Stomach (tissue), 9 donors: ENCODE data around the gene TCF3. TPM values are rescaled to one million over a fixed set of nuclear protein-coding genes. Genes with fewer than 3 reads are reported as not detected.
A peak's percentile ranks its signal among the peaks of the same experiment; 100 is the strongest.

ENCODE experiments used
- DNase-seq, 2 donors: peaks; one replicate each; pipeline versions ENCODE4 v3.0.0 to v3.0.0-alpha.2; 2013 to 2019
- H3K27ac ChIP-seq, 5 donors: fragments of 200-600 bp in 4 of 5; sonication (generic) in 4 of 5; one replicate each; pipeline ENCODE4 v1.5.1; 2013 to 2019; ENCODE audit warnings: mild to moderate bottlenecking in 1 of 5, moderate library complexity in 1 of 5
- H3K27me3 ChIP-seq, 3 donors: fragments of 200-600 bp; sonication (generic); one replicate each; pipeline ENCODE4 v1.5.1; 2017 to 2019; ENCODE audit warnings: mixed run types in 1 of 3
- H3K36me3 ChIP-seq, 4 donors: fragments of 200-600 bp; sonication (generic); 1 replicate in 3 of 4; 2 replicates in 1 of 4; pipeline ENCODE4 v1.5.1; 2016 to 2019
- H3K4me1 ChIP-seq, 4 donors: fragments of 200-600 bp; sonication (generic); one replicate each; pipeline ENCODE4 v1.5.1; 2016 to 2019
- H3K4me3 ChIP-seq, 4 donors: fragments of 200-600 bp; sonication (generic) in 3 of 4; one replicate each; pipeline ENCODE4 v1.5.1; 2016 to 2019; ENCODE audit warnings: mild to moderate bottlenecking in 1 of 4
- H3K9me3 ChIP-seq, 4 donors: fragments of 200-600 bp; sonication (generic); one replicate each; pipeline ENCODE4 v1.5.1; 2016 to 2019
- CTCF ChIP-seq, 7 experiments: fragments of 450-650 bp in 4 of 7; fragments of 200-600 bp in 3 of 7; sonication (generic) in 3 of 7; IDR thresholded peaks; one replicate each; pipeline ENCODE4 v1.5.1; 2016 to 2019; ENCODE audit warnings: antibody characterized with exemption in 7 of 7, control low read depth in 2 of 7, mild to moderate bottlenecking in 1 of 7
- EP300 ChIP-seq: sonication (generic); formaldehyde crosslinking; IDR thresholded peaks from one replicate; pipeline ENCODE4 v1.6.1; 2017; ENCODE audit warnings: antibody characterized with exemption
- POLR2A ChIP-seq, 4 donors: fragments of 450-650 bp; IDR thresholded peaks; one replicate each; pipeline ENCODE4 v1.6.1; 2016; ENCODE audit warnings: antibody characterized with exemption in 4 of 4, control low read depth in 2 of 4, mild to moderate bottlenecking in 1 of 4, moderate library complexity in 1 of 4
- POLR2AphosphoS5 ChIP-seq, 3 donors: sonication (generic); formaldehyde crosslinking; IDR thresholded peaks; one replicate each; pipeline ENCODE4 v1.6.1; 2016; ENCODE audit warnings: antibody characterized with exemption in 3 of 3
- WGBS, 5 donors: extraction: QIAGEN DNeasy Blood & Tissue Kit in 3 of 5; methylation state at CpG; one replicate each; pipeline versions ENCODE4 v1.1.5 to v1.1.7; 2013 to 2018; 5-methylcytosine and 5-hydroxymethylcytosine counted together
- intact Hi-C: fragments of 100-400 bp; cut with DNase I; formaldehyde crosslinking; loops from one replicate; pipeline ENCODE4 v1.15.1; 2023; ENCODE audit warnings: low total_unique reads
- polyA plus RNA-seq, 3 donors: library from polyadenylated mRNA; stranded (reverse); fragments of 200-250 nt; gene quantifications; one replicate each; pipeline ENCODE4 v1.2.3, GENCODE V29; 2013
- total RNA-seq, 5 donors: library from RNA; depleted of rRNA; stranded (reverse); fragments of >200 nt; gene quantifications; one replicate each; pipeline versions ENCODE4 v1.1.0 to v1.2.3, GENCODE V29; 2014 to 2016
- donor health status: healthy with polysubstance abuse.
- donor health status: Bipolar disorder and iron deficiency.
- donor health status: healthy.

Gene TCF3
- total and polyA plus RNA-seq, 8 donors, result 12.8 to 90.2 (median 34.1) TPM

- Histone ChIP-seq H3K27ac (no peak overlapping the region), H3K4me1 (peaks cover 10 to 24% (median 20%) of the 10 kb centered on the region in 4 donors)
- TF ChIP-seq EP300 (no peak), POLR2A (IDR thresholded peaks at IDR 0.05) (no peak), CTCF (IDR thresholded peaks at IDR 0.05) (no peak), POLR2AphosphoS5 (IDR thresholded peaks at IDR 0.05) (no peak)
Observed at GRCh38 chr19:1570836-1571235, 81.6 kb downstream of the TCF3 start.

GRCh38 chr19:1569997-1570396, 82.4 kb downstream of the TCF3 start:
- DNase-seq, result no peak
- H3K4me3 ChIP-seq, result no peak overlapping the region
- intact Hi-C loops, result no loop called here
- H3K27ac ChIP-seq, result no peak overlapping the region
- WGBS, 5 donors, result 74 to 82% (median 78%) methylated on average over 4 of the region's 4 CpGs
- TF ChIP-seq POLR2A (IDR thresholded peaks at IDR 0.05) (no peak), POLR2AphosphoS5 (IDR thresholded peaks at IDR 0.05) (no peak), CTCF (IDR thresholded peaks at IDR 0.05) (no peak), EP300 (no peak)
- peaks cover 0 to 17% (median 0%) of the 10 kb centered on the region in 3 donors for H3K27me3 ChIP-seq
- H3K4me1 ChIP-seq, result peaks cover 11 to 29% (median 23%) of the 10 kb centered on the region in 4 donors
- no peaks in the 10 kb centered on the region for H3K9me3 ChIP-seq
- H3K36me3 ChIP-seq, result no peaks in the 10 kb centered on the region

More at GRCh38 chr19:1570836-1571235, 81.6 kb downstream of the TCF3 start:
- Histone ChIP-seq H3K4me3 (no peak overlapping the region), H3K27me3 (peaks cover 0 to 17% (median 0%) of the 10 kb centered on the region in 3 donors), H3K36me3 (no peaks in the 10 kb centered on the region), H3K9me3 (no peaks in the 10 kb centered on the region)
- intact Hi-C loops, result no loop called here
- 92 to 98% (median 94%) methylated on average over 12 to 13 of the region's 13 CpGs for WGBS, 5 donors
- DNase-seq, result no peak

GRCh38 chr19:1568320-1569019, 83.9 kb downstream of the TCF3 start, which contains the start of gene MEX3D:
Gene MEX3D, minus strand, starts transcription at chr19:1568325. Its CDS starts 267 bp downstream, at chr19:1568058.
- intact Hi-C loops, result no loop called here
- 5 to 33% (median 11%) methylated on average over 14 to 52 of the region's 63 CpGs for WGBS, 5 donors
- Histone ChIP-seq H3K4me3 (peak within 1 kb of the TSS; percentile 65 to 76 (median 74)), H3K36me3 (no peaks in the 10 kb centered on the region), H3K4me1 (peaks cover 11 to 29% (median 23%) of the 10 kb centered on the region in 4 donors), H3K27me3 (peaks cover 0 to 17% (median 0%) of the 10 kb centered on the region in 3 donors), H3K9me3 (no peaks in the 10 kb centered on the region), H3K27ac (peak within 1 kb of the TSS; percentile 86 to 93 (median 87))
- DNase-seq, result peak; percentile 87 to 93
- no peak for TF ChIP-seq CTCF (IDR thresholded peaks at IDR 0.05)
- TF ChIP-seq POLR2AphosphoS5 (IDR thresholded peaks at IDR 0.05), result no peak
- no peak for TF ChIP-seq EP300
- no peak for TF ChIP-seq POLR2A (IDR thresholded peaks at IDR 0.05)

- Histone ChIP-seq H3K9me3 (no peaks in the 10 kb centered on the region), H3K4me3 (peak overlapping the region in 3 of 4 donors; percentile 65 to 76 (median 71)), H3K27me3 (peaks cover 0 to 17% (median 0%) of the 10 kb centered on the region in 3 donors), H3K4me1 (peaks cover 11 to 29% (median 23%) of the 10 kb centered on the region in 4 donors), H3K27ac (peak overlapping the region in 3 of 5 donors; percentile 87 to 93 (median 88)), H3K36me3 (peaks cover 0 to 1% (median 0%) of the 10 kb centered on the region in 4 donors)
- DNase-seq, result peak in 1 of 2 donors; percentile 55
- intact Hi-C loops, result no loop called here
- TF ChIP-seq POLR2A (IDR thresholded peaks at IDR 0.05), result no peak
- no peak for TF ChIP-seq EP300
- TF ChIP-seq CTCF (IDR thresholded peaks at IDR 0.05), result no peak
- no peak for TF ChIP-seq POLR2AphosphoS5 (IDR thresholded peaks at IDR 0.05)
- WGBS, 5 donors, result 0% methylated on average over 4 to 62 of the region's 73 CpGs; no CpG with 5 or more reads in 3 of the 5 donors
Observed at GRCh38 chr19:1567848-1568227, 84.6 kb downstream of the TCF3 start.
